Body of pancreas (tissue), 4 donors: Measurements from ENCODE around the gene SLC2A5. TPM values are rescaled to one million over a fixed set of nuclear protein-coding genes. Genes with fewer than 3 reads are reported as not detected.
A peak's percentile ranks its signal among the peaks of the same experiment; 100 is the strongest.

ENCODE experiments used
- ATAC-seq: fragments of 150-250 bp; one replicate; pipeline ENCODE4 v1.9.1; 2016
- DNase-seq, 4 donors: peaks; one replicate each; pipeline ENCODE4 v3.0.0-alpha.2; 2019
- H3K27ac ChIP-seq, 4 donors: fragments of 200-600 bp; sonication (generic); 1 replicate in 3 of 4; 2 replicates in 1 of 4; pipeline versions ENCODE4 v1.5.1 to v1.6.1; 2016 to 2019; ENCODE audit warnings: mild to moderate bottlenecking in 1 of 4, mixed read lengths in 1 of 4, moderate library complexity in 1 of 4
- H3K27me3 ChIP-seq, 2 donors: fragments of 200-600 bp; sonication (generic); one replicate each; pipeline ENCODE4 v1.6.0; 2016; ENCODE audit warnings: mild to moderate bottlenecking in 1 of 2
- H3K36me3 ChIP-seq, 2 donors: fragments of 200-600 bp; sonication (generic); replicated peaks in 1 of 2; 2 replicates each; pipeline ENCODE4 v1.5.1; 2016; ENCODE audit warnings: low read depth in 2 of 2; ENCODE audit not compliant: insufficient read depth in 1 of 2
- H3K4me1 ChIP-seq: fragments of 200-600 bp; sonication (generic); one replicate; pipeline ENCODE4 v1.6.0; 2016
- H3K4me3 ChIP-seq, 2 donors: fragments of 200-600 bp; sonication (generic); 1 replicate in 1 of 2; 2 replicates in 1 of 2; pipeline ENCODE4 v1.5.1; 2016 to 2019
- H3K9me3 ChIP-seq, 3 donors: fragments of 200-600 bp; sonication (generic); 1 replicate in 2 of 3; 2 replicates in 1 of 3; pipeline ENCODE4 v1.5.1; 2016
- POLR2A ChIP-seq, 3 donors: fragments of 450-650 bp; IDR thresholded peaks; one replicate each; pipeline ENCODE4 v1.6.1; 2016; ENCODE audit warnings: antibody characterized with exemption in 3 of 3, mild to moderate bottlenecking in 2 of 3
- WGBS, 2 donors: methylation state at CpG; one replicate each; pipeline ENCODE4 v1.1.5; 2017; 5-methylcytosine and 5-hydroxymethylcytosine counted together
- intact Hi-C: fragments of 100-400 bp; cut with DNase I; formaldehyde crosslinking; loops from one replicate; pipeline ENCODE4 v1.15.1; 2023
- total RNA-seq, 2 donors: library from RNA; depleted of rRNA; stranded (reverse); fragments of >200 nt; gene quantifications; one replicate each; pipeline ENCODE4 v1.1.0, GENCODE V29; 2016
- TF ChIP-seq, protein P1 (sequence below), 7 experiments: fragments of 450-650 bp in 4 of 7; fragments of 200-600 bp in 3 of 7; sonication (generic) in 3 of 7; IDR thresholded peaks; one replicate each; pipeline ENCODE4 v1.5.1; 2016 to 2019; ENCODE audit warnings: antibody characterized with exemption in 7 of 7

SLC2A5 gene
- total RNA-seq, 2 donors from 2014 or later, result under 0.01 to 0.26 TPM

DNA sequence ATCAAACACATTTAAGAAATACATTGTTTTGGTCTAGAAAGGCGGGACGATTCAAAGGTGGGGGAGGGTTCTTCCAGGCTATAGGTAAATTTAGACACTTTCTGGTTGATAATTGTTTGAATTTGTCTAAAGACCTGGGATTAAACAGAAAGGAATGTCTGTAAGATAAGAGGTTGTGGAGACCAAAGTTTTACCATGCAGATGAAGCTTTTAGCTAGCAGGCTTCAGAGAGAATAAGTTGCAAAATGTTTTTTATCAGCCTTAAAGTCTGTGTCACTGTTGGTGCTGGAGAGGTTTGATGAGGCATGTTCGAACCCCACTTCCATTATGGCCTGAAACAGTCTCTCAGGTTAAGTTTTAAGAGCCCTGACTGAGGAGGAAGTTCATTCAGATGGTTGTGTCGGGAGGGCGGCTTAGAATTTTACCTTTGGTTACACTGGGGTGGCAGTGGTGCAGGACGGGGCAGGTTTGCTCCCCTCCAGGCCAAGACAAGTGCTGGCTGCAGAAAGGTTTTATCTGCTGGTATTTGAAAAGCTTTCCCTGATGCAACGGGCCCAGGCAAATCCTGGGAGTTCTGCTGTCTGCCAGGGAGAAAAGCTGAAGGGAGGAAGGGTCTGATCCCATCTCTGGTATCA, 16.0 kb upstream of the SLC2A5 start:
- no peak for ATAC-seq
- Histone ChIP-seq H3K9me3 (no peaks in the 10 kb centered on the region), H3K4me1 (peaks cover 25% of the 10 kb centered on the region), H3K27me3 (no peaks in the 10 kb centered on the region), H3K27ac (peak overlapping the region in 1 of 4 donors; percentile 23), H3K36me3 (no peaks in the 10 kb centered on the region), H3K4me3 (no peak overlapping the region)
- WGBS, 2 donors, result 65 to 73% methylated on average over 7 of the region's 7 CpGs
- DNase-seq, result no peak
- intact Hi-C loops, result no loop called here
- TF ChIP-seq, protein P1, sequence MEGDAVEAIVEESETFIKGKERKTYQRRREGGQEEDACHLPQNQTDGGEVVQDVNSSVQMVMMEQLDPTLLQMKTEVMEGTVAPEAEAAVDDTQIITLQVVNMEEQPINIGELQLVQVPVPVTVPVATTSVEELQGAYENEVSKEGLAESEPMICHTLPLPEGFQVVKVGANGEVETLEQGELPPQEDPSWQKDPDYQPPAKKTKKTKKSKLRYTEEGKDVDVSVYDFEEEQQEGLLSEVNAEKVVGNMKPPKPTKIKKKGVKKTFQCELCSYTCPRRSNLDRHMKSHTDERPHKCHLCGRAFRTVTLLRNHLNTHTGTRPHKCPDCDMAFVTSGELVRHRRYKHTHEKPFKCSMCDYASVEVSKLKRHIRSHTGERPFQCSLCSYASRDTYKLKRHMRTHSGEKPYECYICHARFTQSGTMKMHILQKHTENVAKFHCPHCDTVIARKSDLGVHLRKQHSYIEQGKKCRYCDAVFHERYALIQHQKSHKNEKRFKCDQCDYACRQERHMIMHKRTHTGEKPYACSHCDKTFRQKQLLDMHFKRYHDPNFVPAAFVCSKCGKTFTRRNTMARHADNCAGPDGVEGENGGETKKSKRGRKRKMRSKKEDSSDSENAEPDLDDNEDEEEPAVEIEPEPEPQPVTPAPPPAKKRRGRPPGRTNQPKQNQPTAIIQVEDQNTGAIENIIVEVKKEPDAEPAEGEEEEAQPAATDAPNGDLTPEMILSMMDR (IDR thresholded peaks at IDR 0.05), result no peak
- no peak for TF ChIP-seq POLR2A (IDR thresholded peaks at IDR 0.05)

DNA sequence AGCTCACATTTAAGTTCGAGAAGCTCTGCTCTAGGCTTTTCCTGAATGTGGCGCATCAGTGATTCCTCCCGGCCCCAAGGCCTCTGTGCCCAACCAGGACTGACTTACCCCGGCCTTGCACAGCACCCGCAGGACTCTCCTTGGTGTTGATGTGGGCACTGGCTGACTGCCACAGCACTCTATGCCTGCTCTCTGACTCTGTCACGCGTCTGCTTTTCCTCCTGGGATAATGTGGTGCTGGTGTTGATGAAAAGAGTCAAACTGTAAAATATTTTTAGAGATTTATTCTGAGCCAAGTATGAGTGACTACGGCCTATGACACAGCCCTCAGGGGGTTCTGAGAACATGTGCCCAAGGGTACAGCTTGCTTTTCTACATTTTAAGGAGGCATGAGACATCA, 15.5 kb upstream of the SLC2A5 start:
- Histone ChIP-seq H3K36me3 (no peaks in the 10 kb centered on the region), H3K27me3 (no peaks in the 10 kb centered on the region), H3K4me3 (no peak overlapping the region), H3K4me1 (peaks cover 25% of the 10 kb centered on the region), H3K27ac (no peak overlapping the region), H3K9me3 (no peaks in the 10 kb centered on the region)
- no peak for ATAC-seq
- TF ChIP-seq POLR2A (IDR thresholded peaks at IDR 0.05), result no peak
- TF ChIP-seq, protein P1 (IDR thresholded peaks at IDR 0.05), result no peak
- intact Hi-C loops, result no loop called here
- WGBS, 2 donors, result 60 to 71% methylated on average over 7 to 8 of the region's 8 CpGs
- DNase-seq, result peak in 1 of 4 donors; percentile 35

DNA sequence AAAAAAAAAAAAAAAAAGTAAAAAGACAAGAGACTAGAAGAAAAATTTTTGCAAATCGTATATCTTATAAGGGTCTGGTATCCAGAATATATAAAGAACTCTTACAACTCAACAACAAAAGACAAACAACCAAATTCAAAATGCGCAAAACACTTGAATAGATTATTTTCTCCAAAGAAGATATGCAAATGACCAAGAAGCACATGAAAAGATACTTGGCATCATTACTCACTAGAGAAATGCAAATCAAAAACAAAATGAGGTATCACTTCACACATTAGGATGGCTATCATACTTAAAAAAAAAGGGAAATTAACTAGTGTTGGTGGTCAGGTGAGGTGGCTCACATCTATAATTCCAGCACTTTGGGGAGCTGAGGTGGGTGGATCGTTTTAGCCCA, 12.0 kb upstream of the SLC2A5 start:
- DNase-seq (no peak), ATAC-seq (no peak)
- H3K4me1 ChIP-seq, result peaks cover 40% of the 10 kb centered on the region
- WGBS, 2 donors, result 80 to 89% methylated on average over 3 of the region's 3 CpGs
- no peaks in the 10 kb centered on the region for H3K27me3 ChIP-seq
- TF ChIP-seq, protein P1 (IDR thresholded peaks at IDR 0.05), result no peak
- TF ChIP-seq POLR2A (IDR thresholded peaks at IDR 0.05), result no peak
- no peaks in the 10 kb centered on the region for H3K36me3 ChIP-seq
- no peak overlapping the region for H3K27ac ChIP-seq
- H3K9me3 ChIP-seq, result no peaks in the 10 kb centered on the region
- H3K4me3 ChIP-seq, result no peak overlapping the region
- intact Hi-C loops, result no loop called here

DNA sequence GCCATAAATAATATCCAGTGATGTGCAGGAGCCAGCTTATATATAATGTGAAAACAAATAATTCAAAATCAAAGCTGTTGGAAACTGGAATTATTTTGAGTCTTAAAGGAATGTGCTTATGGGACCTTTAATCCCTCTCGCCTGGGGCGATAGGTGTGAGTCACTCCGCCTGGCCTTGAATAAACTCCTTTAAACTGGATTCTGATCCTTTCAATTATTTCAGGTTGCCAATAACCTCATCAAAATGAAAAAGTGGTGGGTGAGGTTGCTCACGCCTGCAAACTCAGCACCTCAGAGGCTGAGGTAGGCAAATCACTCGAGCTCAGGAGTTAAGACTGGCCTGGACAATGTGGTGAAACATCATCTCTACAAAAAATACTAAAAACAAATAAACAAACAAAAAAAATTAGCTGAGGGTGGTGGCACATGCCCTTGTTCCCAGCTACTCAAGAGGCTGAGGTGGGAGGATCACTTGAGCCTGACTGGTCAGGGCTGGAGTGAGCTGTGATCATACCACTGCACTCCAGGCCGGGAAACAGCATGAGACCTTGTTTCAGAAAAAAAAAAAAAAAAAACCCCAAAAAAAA, 11.4 kb upstream of the SLC2A5 start:
- DNase-seq (no peak), ATAC-seq (no peak)
- Histone ChIP-seq H3K4me3 (no peak overlapping the region), H3K27me3 (no peaks in the 10 kb centered on the region), H3K9me3 (no peaks in the 10 kb centered on the region), H3K27ac (no peak overlapping the region), H3K4me1 (peaks cover 40% of the 10 kb centered on the region), H3K36me3 (no peaks in the 10 kb centered on the region)
- 74 to 90% methylated on average over 6 of the region's 6 CpGs for WGBS, 2 donors
- TF ChIP-seq, protein P1 (IDR thresholded peaks at IDR 0.05), result no peak
- no peak for TF ChIP-seq POLR2A (IDR thresholded peaks at IDR 0.05)
- intact Hi-C loops, result no loop called here
